Spleen (tissue), 11 donors: ENCODE data around the gene IKZF3. TPM values are rescaled to one million over a fixed set of nuclear protein-coding genes. Genes with fewer than 3 reads are reported as not detected.
"Not testable (repeated sequence)": the region's sequence is repeated elsewhere in the genome, so short reads cannot be mapped to it uniquely, and the experiment has no call there.

Experiments
- DNase-seq: peaks from one replicate; pipeline ENCODE4 v3.0.0-alpha.2; 2020
- H3K27ac ChIP-seq, 8 donors: fragments of 200-600 bp; sonication (generic) in 7 of 8; 1 replicate in 4 of 8; 2 replicates in 4 of 8; pipeline versions ENCODE4 v1.5.0 to v1.8.0; 2016 to 2021; ENCODE audit warnings: inconsistent platforms in 4 of 8, mild to moderate bottlenecking in 4 of 8, moderate library complexity in 1 of 8
- H3K27me3 ChIP-seq, 7 donors: fragments of 200-600 bp; sonication (generic) in 6 of 7; replicated peaks in 1 of 7; 1 replicate in 4 of 7; 2 replicates in 3 of 7; pipeline versions ENCODE4 v1.5.0 to v1.8.0; 2016 to 2021; ENCODE audit warnings: inconsistent platforms in 3 of 7, mild to moderate bottlenecking in 1 of 7
- H3K36me3 ChIP-seq, 6 donors: fragments of 200-600 bp; sonication (generic) in 5 of 6; 1 replicate in 4 of 6; 2 replicates in 2 of 6; pipeline versions ENCODE4 v1.5.0 to v1.8.0; 2016 to 2021; ENCODE audit warnings: inconsistent platforms in 2 of 6
- H3K4me1 ChIP-seq, 6 donors: fragments of 200-600 bp; sonication (generic) in 5 of 6; 1 replicate in 3 of 6; 2 replicates in 3 of 6; pipeline versions ENCODE4 v1.5.0 to v1.8.0; 2016 to 2021; ENCODE audit warnings: inconsistent platforms in 3 of 6
- H3K4me3 ChIP-seq, 8 donors: fragments of 200-600 bp; sonication (generic) in 7 of 8; 1 replicate in 4 of 8; 2 replicates in 4 of 8; pipeline versions ENCODE4 v1.5.0 to v1.8.0; 2016 to 2021; ENCODE audit warnings: inconsistent platforms in 4 of 8, mild to moderate bottlenecking in 4 of 8, moderate library complexity in 2 of 8
- H3K9me3 ChIP-seq, 8 donors: fragments of 200-600 bp; sonication (generic) in 7 of 8; 1 replicate in 4 of 8; 2 replicates in 4 of 8; pipeline versions ENCODE4 v1.5.0 to v1.8.0; 2016 to 2021; ENCODE audit warnings: inconsistent platforms in 4 of 8
- CTCF ChIP-seq, 11 experiments: fragments of 200-600 bp in 7 of 11; fragments of 450-650 bp in 4 of 11; sonication (generic) in 4 of 11; IDR thresholded peaks in 8 of 11; conservative IDR thresholded peaks in 3 of 11; 1 replicate in 7 of 11; 2 replicates in 4 of 11; pipeline versions ENCODE4 v1.4.0 to v1.8.0; 2016 to 2021; ENCODE audit warnings: antibody characterized with exemption in 11 of 11, inconsistent platforms in 4 of 11, mild to moderate bottlenecking in 1 of 11
- POLR2A ChIP-seq, 3 donors: fragments of 450-650 bp; IDR thresholded peaks; one replicate each; pipeline ENCODE4 v1.5.1; 2017; ENCODE audit warnings: antibody characterized with exemption in 3 of 3, mild to moderate bottlenecking in 1 of 3
- POLR2AphosphoS5 ChIP-seq, 3 donors: sonication (generic); formaldehyde crosslinking; IDR thresholded peaks; one replicate each; pipeline ENCODE4 v1.5.1; 2017; ENCODE audit warnings: antibody characterized with exemption in 3 of 3
- WGBS, 5 donors: extraction: QIAGEN DNeasy Blood & Tissue Kit in 3 of 5; methylation state at CpG; one replicate each; pipeline versions ENCODE4 v1.1.5 to v1.1.7; 2013 to 2018; 5-methylcytosine and 5-hydroxymethylcytosine counted together
- intact Hi-C: fragments of 100-400 bp; cut with DNase I; formaldehyde crosslinking; loops from one replicate; pipeline ENCODE4 v1.15.0; 2023; ENCODE audit warnings: low total_unique reads
- polyA plus RNA-seq, 3 donors: library from polyadenylated mRNA; stranded (reverse); fragments of 200-250 nt; gene quantifications; one replicate each; pipeline ENCODE4 v1.2.1, GENCODE V29; 2013
- total RNA-seq, 7 donors: library from RNA; depleted of rRNA in 3 of 7; stranded (reverse); fragments of >200 nt in 3 of 7; fragmentation: NEBNext Ultra II Directional in 4 of 7; extraction: Animal tissue kit (Norgen Biotek cat#: 25700) in 4 of 7; gene quantifications; one replicate each; pipeline versions ENCODE4 v1.1.0 to v1.2.1, GENCODE V29; 2016 to 2021
- donor health status: healthy with polysubstance abuse.
- donor health status: DM: no; HTN: no; CAD: no; lungs with moderate emphysema.
- donor health status: DM: no; HTN: no; CAD: no.
- donor health status: Bipolar disorder and iron deficiency.
- donor health status: healthy.
- donor health status: DM: no; HTN: no; CAD: no.
- donor health status: DM: yes; HTN: yes; CAD: no.

Gene IKZF3
- total and polyA plus RNA-seq, 10 donors = 17.5 to 132 (median 84.1) TPM

GRCh38 chr17:39750131-39751015 is 113.7 kb downstream of the IKZF3 start:
- H3K27me3 ChIP-seq = no peaks in the 10 kb centered on the region
- DNase-seq = peak; percentile 63
- TF ChIP-seq POLR2A (IDR thresholded peaks at IDR 0.05) = no peak
- no peak for TF ChIP-seq CTCF (IDR thresholded peaks at IDR 0.05 in 8 of 11, conservative IDR thresholded peaks at IDR 0.05 in 3 of 11)
- TF ChIP-seq POLR2AphosphoS5 (IDR thresholded peaks at IDR 0.05) = no peak
- peaks cover 13 to 36% (median 24%) of the 10 kb centered on the region in 6 donors for H3K4me1 ChIP-seq
- intact Hi-C loops = loop anchor here (5.0 to 10.0 kb wide), 2 partner anchors 114 to 128 kb away; partner anchors contain the start of genes IKZF3 and ZPBP2
- WGBS, 5 donors = 70 to 91% (median 85%) methylated on average over 7 to 9 of the region's 9 CpGs
- no peak overlapping the region for H3K4me3 ChIP-seq
- no peaks in the 10 kb centered on the region for H3K36me3 ChIP-seq
- H3K9me3 ChIP-seq = no peaks in the 10 kb centered on the region
- H3K27ac ChIP-seq = no peak overlapping the region

- H3K9me3 ChIP-seq, H3K4me3 ChIP-seq, intact Hi-C loops, H3K27me3 ChIP-seq, H3K36me3 ChIP-seq, H3K27ac ChIP-seq: not testable (repeated sequence)
- peak; percentile 41 for DNase-seq
- WGBS, 5 donors = 83 to 95% (median 90%) methylated on average over 8 of the region's 8 CpGs
- H3K4me1 ChIP-seq = peaks cover 8 to 21% (median 12%) of the 10 kb centered on the region in 6 donors
These were observed 115.6 kb downstream of the IKZF3 start for GRCh38 chr17:39748444-39749034.

GRCh38 chr17:39747745-39748144 is 116.4 kb downstream of the IKZF3 start:
- intact Hi-C loops = no loop called here
- TF ChIP-seq POLR2AphosphoS5 (IDR thresholded peaks at IDR 0.05) (no peak), CTCF (IDR thresholded peaks at IDR 0.05 in 8 of 11, conservative IDR thresholded peaks at IDR 0.05 in 3 of 11) (no peak)
- H3K4me1 ChIP-seq = peaks cover 0 to 13% (median 4%) of the 10 kb centered on the region in 6 donors
- no peaks in the 10 kb centered on the region for H3K36me3 ChIP-seq
- no peak for DNase-seq
- H3K27ac ChIP-seq = no peak overlapping the region
- peaks cover 0 to 18% (median 0%) of the 10 kb centered on the region in 7 donors for H3K27me3 ChIP-seq
- no peaks in the 10 kb centered on the region for H3K9me3 ChIP-seq
- no peak overlapping the region for H3K4me3 ChIP-seq
- WGBS, 5 donors = 88 to 98% (median 96%) methylated on average over 3 to 4 of the region's 4 CpGs

- Histone ChIP-seq H3K4me1 (peaks cover 0 to 3% (median 0%) of the 10 kb centered on the region in 6 donors), H3K27me3 (peaks cover 0 to 33% (median 0%) of the 10 kb centered on the region in 7 donors), H3K36me3 (no peaks in the 10 kb centered on the region), H3K27ac (no peak overlapping the region), H3K9me3 (no peaks in the 10 kb centered on the region), H3K4me3 (no peak overlapping the region)
- WGBS, 5 donors = 94 to 98% (median 95%) methylated on average over 4 to 7 of the region's 7 CpGs
- DNase-seq = peak; percentile 42
- intact Hi-C loops = no loop called here
- no peak for TF ChIP-seq CTCF (IDR thresholded peaks at IDR 0.05 in 8 of 11, conservative IDR thresholded peaks at IDR 0.05 in 3 of 11)
- no peak for TF ChIP-seq POLR2A (IDR thresholded peaks at IDR 0.05)
- no peak for TF ChIP-seq POLR2AphosphoS5 (IDR thresholded peaks at IDR 0.05)
These were observed 118.0 kb downstream of the IKZF3 start for GRCh38 chr17:39746145-39746461.
